IPS DF 6.9 (cell line): ENCODE measurements around the gene TNRC6C.

Experiments
- DNase-seq: peaks from one replicate; pipeline ENCODE4 v3.0.0-alpha.2; 2013; ENCODE audit warnings: low read depth, low spot score
- H3K27ac ChIP-seq: one replicate; pipeline ENCODE4 v1.5.1; 2013; ENCODE audit warnings: low read length, control low read depth
- H3K27me3 ChIP-seq: 2 replicates; pipeline ENCODE4 v1.6.1; 2013; ENCODE audit warnings: mild to moderate bottlenecking, low read length; ENCODE audit not compliant: control insufficient read depth, insufficient read depth
- H3K36me3 ChIP-seq: 2 replicates; pipeline ENCODE4 v1.6.1; 2013; ENCODE audit warnings: low read length; ENCODE audit not compliant: control insufficient read depth, insufficient read depth
- H3K4me1 ChIP-seq: 2 replicates; pipeline ENCODE4 v1.6.1; 2013; ENCODE audit warnings: low read length; ENCODE audit not compliant: control insufficient read depth, insufficient read depth
- H3K4me3 ChIP-seq: 2 replicates; pipeline ENCODE4 v1.5.1; 2013; ENCODE audit warnings: mild to moderate bottlenecking, low read length
- H3K9me3 ChIP-seq: 2 replicates; pipeline ENCODE4 v1.6.1; 2013; ENCODE audit warnings: low read length, inconsistent platforms; ENCODE audit not compliant: control insufficient read depth, insufficient read depth
- WGBS: extraction: QIAGEN DNeasy Blood & Tissue Kit; methylation state at CpG from one replicate; pipeline ENCODE4 v1.1.7; 2013; ENCODE audit warnings: mixed read lengths, missing lambda C conversion rate; ENCODE audit not compliant: insufficient read length, insufficient coverage; 5-methylcytosine and 5-hydroxymethylcytosine counted together

TNRC6C gene, protein sequence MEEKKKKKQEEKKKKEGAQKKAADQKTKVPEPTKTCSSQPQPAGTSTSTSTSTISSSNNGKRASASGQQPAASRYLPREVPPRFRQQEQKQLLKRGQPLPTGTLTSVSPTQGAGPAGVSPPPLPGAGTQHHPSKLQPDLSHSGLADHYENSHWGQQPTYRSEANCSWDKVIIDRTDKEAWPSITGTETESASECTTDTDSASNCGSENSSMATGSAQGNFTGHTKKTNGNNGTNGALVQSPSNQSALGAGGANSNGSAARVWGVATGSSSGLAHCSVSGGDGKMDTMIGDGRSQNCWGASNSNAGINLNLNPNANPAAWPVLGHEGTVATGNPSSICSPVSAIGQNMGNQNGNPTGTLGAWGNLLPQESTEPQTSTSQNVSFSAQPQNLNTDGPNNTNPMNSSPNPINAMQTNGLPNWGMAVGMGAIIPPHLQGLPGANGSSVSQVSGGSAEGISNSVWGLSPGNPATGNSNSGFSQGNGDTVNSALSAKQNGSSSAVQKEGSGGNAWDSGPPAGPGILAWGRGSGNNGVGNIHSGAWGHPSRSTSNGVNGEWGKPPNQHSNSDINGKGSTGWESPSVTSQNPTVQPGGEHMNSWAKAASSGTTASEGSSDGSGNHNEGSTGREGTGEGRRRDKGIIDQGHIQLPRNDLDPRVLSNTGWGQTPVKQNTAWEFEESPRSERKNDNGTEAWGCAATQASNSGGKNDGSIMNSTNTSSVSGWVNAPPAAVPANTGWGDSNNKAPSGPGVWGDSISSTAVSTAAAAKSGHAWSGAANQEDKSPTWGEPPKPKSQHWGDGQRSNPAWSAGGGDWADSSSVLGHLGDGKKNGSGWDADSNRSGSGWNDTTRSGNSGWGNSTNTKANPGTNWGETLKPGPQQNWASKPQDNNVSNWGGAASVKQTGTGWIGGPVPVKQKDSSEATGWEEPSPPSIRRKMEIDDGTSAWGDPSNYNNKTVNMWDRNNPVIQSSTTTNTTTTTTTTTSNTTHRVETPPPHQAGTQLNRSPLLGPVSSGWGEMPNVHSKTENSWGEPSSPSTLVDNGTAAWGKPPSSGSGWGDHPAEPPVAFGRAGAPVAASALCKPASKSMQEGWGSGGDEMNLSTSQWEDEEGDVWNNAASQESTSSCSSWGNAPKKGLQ (N-terminal part only)

DNA sequence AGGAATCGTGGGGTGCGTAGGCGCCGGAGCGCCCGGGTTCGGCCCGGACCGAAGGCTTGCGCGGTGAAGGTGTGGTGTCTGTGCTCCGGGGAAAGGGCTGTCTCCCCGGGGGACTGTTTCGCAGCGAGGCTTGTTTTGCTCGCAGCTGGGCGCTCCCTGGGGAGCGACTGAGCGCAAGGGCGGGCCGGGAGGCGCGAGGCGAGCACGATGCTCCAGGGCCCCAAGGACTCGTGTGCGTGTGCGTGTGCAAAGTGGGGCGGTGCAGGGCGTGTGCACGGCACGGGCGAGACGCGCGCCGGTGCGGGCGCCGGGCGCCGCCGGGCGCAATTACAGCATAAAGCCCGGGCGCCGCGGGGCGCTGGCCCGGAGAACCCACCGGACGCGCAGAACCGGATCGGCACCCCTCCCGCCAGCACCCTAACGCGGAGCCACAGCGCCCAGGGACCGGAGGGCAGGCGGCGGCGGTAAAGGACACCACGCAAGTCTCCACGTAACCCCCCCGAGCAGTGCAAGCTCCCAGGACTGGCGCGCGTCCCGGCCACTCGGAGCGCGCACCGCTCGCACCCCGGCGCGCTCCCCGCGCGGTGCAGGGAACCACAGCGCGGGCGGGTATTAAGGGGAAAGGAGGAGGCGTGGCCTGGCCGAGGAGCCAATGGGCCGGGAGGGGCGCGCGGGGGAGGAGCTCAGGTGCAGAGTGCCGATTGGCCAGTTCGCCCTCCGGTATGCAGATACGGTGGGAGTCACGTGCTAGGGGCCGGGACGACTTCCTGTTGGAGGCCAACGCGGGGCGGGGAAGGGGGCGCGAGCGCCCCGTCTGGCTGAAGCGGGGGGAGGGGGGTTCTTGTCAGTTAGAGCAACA is at the start of gene TNRC6C:
Gene TNRC6C, plus strand, starts transcription at position 847 of the 859 bp plus-strand sequence. CDS start 45,504 bp downstream, outside the sequence.
- Histone ChIP-seq H3K27ac (no peak within 1 kb of the TSS), H3K27me3 (peaks cover 13% of the 10 kb centered on the region; the same call in 1 of the 2 replicates), H3K9me3 (no peaks in the 10 kb centered on the region), H3K36me3 (no peaks in the 10 kb centered on the region), H3K4me3 (peak within 1 kb of the TSS; percentile 70), H3K4me1 (peaks cover 4% of the 10 kb centered on the region; the same call in 1 of the 2 replicates)
- WGBS, result no CpG with 5 or more reads among the region's 105 CpGs
- peak; percentile 93 for DNase-seq

GRCh38 chr17:77909236-77909635 is 49.3 kb upstream of the TNRC6C start:
- H3K36me3 ChIP-seq, result no peaks in the 10 kb centered on the region
- no peak overlapping the region for H3K4me3 ChIP-seq
- H3K9me3 ChIP-seq, result no peaks in the 10 kb centered on the region
- H3K27ac ChIP-seq, result no peak overlapping the region
- no peaks in the 10 kb centered on the region for H3K27me3 ChIP-seq
- no CpG with 5 or more reads among the region's 19 CpGs for WGBS
- H3K4me1 ChIP-seq, result no peaks in the 10 kb centered on the region
- no peak for DNase-seq

- H3K27ac ChIP-seq, result no peak overlapping the region
- DNase-seq, result no peak
- no peak overlapping the region for H3K4me3 ChIP-seq
- H3K36me3 ChIP-seq, result no peaks in the 10 kb centered on the region
- H3K27me3 ChIP-seq, result no peaks in the 10 kb centered on the region
- H3K9me3 ChIP-seq, result no peaks in the 10 kb centered on the region
- WGBS, result no CpG with 5 or more reads among the region's 13 CpGs
- H3K4me1 ChIP-seq, result no peaks in the 10 kb centered on the region
Observed at GRCh38 chr17:77909816-77910215, 48.7 kb upstream of the TNRC6C start.

DNA sequence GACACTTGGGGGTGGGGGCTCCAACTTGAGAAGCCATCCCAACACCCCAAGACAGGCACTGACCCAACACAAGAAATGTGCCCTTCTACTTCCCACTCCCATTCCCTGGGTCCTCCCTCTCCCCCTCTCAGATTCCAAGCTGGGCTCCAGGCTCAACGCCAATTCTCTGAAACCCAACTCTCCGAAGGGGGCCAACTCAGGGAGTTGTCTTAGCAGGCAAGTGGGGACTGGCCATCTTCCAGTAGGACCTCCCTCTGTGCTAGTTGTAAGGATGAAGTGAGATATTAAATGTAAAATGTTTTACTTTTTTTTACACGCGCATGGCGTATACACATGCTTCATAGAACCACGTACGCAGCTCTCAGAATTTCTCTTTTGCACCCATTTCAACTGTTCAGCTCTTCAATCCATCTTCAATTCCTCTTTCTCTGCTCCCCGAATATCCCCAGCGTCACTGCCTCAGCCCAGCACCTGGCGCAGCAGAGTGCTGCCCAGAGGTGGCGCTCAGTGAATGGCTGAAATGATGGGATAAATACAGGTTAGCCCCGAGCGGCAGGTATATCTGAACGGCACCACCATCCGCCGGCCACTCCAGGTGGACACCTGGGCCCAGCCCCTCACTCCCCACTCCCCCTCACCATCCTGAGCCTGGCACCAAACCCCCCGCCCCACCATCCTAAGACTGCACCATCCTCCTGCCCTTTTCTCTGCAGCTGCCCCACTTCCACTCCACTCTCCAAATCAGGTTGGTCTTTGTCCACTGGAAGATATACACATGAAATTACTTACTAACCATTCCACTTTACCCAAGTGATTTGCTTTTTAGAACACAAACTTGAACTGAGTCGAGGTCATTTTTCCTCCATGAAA is 43.9 kb upstream of the TNRC6C start:
- no peaks in the 10 kb centered on the region for H3K36me3 ChIP-seq
- H3K9me3 ChIP-seq, result no peaks in the 10 kb centered on the region
- H3K4me1 ChIP-seq, result no peaks in the 10 kb centered on the region; the same call in 1 of the 2 replicates
- DNase-seq, result no peak
- WGBS, result no CpG with 5 or more reads among the region's 18 CpGs
- H3K27ac ChIP-seq, result no peak overlapping the region
- H3K4me3 ChIP-seq, result no peak overlapping the region
- no peaks in the 10 kb centered on the region for H3K27me3 ChIP-seq

DNA sequence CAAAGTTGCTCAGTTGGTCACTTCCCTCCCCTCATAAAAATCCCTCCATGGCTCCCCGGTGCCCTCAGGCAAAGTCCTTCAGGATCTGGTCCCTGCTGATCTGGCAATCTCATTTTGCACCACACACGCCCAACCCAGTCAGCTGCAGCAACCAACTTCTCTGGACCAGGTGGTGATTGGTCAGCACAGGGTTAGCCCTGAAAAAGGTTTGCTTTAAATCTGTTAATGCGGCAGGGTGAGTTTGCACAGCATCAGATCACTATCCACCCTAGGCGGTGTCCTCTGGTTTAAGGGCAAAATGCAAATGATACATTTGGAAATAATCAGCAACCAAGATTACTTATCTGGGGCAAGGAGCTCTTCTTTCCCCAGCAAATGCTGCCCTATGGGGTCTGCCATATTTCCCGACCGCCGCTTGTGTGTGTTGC is 42.9 kb upstream of the TNRC6C start:
- Histone ChIP-seq H3K4me1 (no peaks in the 10 kb centered on the region; the same call in 1 of the 2 replicates), H3K27ac (no peak overlapping the region), H3K4me3 (no peak overlapping the region), H3K36me3 (no peaks in the 10 kb centered on the region), H3K27me3 (no peaks in the 10 kb centered on the region), H3K9me3 (no peaks in the 10 kb centered on the region)
- no CpG with 5 or more reads among the region's 7 CpGs for WGBS
- no peak for DNase-seq

DNA sequence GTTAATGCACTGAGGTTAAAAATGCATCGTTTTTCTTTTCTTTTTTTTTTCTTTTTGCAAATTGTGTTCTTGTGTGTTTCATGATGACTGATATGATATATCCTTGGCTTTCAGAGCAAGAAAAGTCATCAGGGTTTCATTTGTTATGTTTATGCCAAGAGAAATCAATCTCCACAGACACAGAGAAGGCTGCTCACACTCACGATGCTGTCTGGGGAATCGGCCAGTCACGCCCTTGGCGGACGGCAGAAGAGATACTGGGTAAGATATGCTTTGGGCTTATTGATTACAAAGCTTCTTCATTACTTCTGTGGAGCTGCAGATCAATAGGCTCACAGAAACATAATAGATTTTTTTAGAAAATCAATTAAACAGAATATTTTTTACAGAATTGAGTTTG is 42.2 kb upstream of the TNRC6C start:
- no peak for DNase-seq
- H3K9me3 ChIP-seq, result no peaks in the 10 kb centered on the region
- no CpG with 5 or more reads among the region's 6 CpGs for WGBS
- H3K27ac ChIP-seq, result no peak overlapping the region
- H3K4me3 ChIP-seq, result no peak overlapping the region
- no peaks in the 10 kb centered on the region; the same call in 1 of the 2 replicates for H3K4me1 ChIP-seq
- no peaks in the 10 kb centered on the region for H3K36me3 ChIP-seq
- no peaks in the 10 kb centered on the region for H3K27me3 ChIP-seq

DNA sequence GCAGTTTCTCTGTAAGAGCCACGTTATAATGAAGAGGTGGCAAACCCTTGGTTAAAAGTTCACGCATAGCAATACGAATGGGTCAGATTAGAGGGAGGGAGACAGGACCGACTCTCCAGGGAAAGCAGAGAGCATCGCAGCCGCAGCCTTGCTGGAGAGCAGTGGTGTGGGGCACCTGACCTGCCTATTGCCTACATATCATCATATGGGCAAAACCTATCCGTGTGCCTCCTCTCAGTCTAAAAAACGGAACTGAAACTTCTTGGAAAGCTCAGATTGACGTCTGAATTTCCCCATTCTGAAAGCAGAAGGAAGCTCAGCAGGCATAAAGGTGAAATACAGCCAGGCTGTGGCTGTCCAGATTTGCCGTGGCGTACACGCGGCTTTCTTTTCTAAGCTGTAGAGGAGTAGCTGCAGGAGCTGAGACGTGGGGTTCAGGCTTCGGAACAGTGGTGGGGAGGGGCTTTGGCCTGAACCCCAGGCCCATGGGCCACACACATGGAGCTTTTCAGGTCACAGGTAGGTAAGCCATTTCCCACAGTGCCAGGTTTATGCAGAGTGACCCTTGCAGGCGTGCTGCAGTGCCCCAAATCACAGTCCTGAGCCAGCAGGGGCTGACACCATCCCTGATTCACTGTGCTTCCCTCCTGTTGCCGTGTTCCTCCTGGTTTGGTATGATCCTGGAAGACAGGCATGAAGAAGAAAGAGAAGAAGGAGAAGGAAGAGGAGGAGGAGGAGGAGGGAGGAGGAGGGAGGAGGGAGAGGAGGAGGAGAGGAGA is 41.6 kb upstream of the TNRC6C start:
- no peak for DNase-seq
- Histone ChIP-seq H3K4me3 (no peak overlapping the region), H3K27me3 (no peaks in the 10 kb centered on the region), H3K36me3 (no peaks in the 10 kb centered on the region), H3K9me3 (no peaks in the 10 kb centered on the region), H3K4me1 (no peaks in the 10 kb centered on the region; the same call in 1 of the 2 replicates), H3K27ac (no peak overlapping the region)
- WGBS, result no CpG with 5 or more reads among the region's 17 CpGs

DNA sequence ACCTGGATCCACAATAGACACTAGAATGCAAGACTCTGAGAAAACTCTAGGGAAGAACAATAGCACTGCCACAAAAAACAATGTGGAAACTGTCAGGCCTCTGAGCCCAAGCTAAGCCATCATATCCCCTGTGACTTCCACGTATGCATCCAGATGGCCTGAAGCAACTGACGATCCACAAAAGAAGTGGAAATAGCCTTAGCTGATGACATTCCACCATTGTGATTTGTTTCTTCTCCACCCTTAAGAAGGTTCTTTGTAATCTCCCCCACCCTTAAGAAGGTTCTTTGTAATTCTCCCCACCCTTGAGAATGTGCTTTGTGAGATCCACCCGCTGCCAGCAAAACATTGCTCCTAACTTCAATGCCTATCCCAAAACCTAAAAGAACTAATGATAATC is 39.2 kb upstream of the TNRC6C start:
- Histone ChIP-seq H3K4me3 (no peak overlapping the region), H3K27ac (no peak overlapping the region), H3K4me1 (peaks cover 7% of the 10 kb centered on the region), H3K36me3 (no peaks in the 10 kb centered on the region), H3K9me3 (no peaks in the 10 kb centered on the region), H3K27me3 (no peaks in the 10 kb centered on the region)
- DNase-seq, result no peak
- no CpG with 5 or more reads among the region's 3 CpGs for WGBS
